Measurements from ENCODE around the gene CAMTA1. TPM values are rescaled to one million over a fixed set of nuclear protein-coding genes. Genes with fewer than 3 reads are reported as not detected.
A peak's percentile ranks its signal among the peaks of the same experiment; 100 is the strongest.

The CAMTA1 gene
- total and polyA plus RNA-seq, 9 of the 15 experiments (the other 6 are each of a cell fraction or from before 2014, with no cell fraction given), result 43.9 to 161 (median 65.9) TPM

DNA sequence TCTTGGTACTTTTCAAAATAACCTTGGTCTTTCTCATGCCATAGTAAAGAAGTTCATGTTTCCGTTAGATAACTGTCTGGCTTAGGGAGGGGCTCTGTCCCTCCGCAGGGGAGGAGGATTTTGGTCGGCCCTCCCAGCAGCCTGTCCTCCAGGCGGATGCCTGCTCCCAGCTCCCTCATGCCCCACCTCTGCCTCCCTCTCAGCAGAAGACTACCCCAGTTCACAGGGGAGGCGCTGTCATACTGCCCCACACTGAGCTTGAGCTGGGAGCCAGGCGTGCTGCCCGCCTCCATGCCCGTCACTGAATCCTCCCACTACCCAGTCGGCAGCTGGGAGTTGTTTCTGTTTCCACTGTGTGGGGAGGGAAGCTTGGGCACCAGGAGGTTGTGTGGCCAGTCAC lies 127.3 kb downstream of the CAMTA1 start (continued):
- TF ChIP-seq, protein P1, sequence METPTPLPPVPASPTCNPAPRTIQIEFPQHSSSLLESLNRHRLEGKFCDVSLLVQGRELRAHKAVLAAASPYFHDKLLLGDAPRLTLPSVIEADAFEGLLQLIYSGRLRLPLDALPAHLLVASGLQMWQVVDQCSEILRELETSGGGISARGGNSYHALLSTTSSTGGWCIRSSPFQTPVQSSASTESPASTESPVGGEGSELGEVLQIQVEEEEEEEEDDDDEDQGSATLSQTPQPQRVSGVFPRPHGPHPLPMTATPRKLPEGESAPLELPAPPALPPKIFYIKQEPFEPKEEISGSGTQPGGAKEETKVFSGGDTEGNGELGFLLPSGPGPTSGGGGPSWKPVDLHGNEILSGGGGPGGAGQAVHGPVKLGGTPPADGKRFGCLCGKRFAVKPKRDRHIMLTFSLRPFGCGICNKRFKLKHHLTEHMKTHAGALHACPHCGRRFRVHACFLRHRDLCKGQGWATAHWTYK (CRISPR knock-in tag; IDR thresholded peaks at IDR 0.05), result peak; percentile 56; the same call in 1 of the 2 replicates
- TF ChIP-seq ZFP36 (IDR thresholded peaks at IDR 0.05; ENCODE audit: low read depth, low read length, partially characterized antibody), result no peak
- no peak for TF ChIP-seq PHF21A (IDR thresholded peaks at IDR 0.05; ENCODE audit: borderline replicate concordance, low read depth)
- no peak for TF ChIP-seq KDM2B (CRISPR knock-in tag; IDR thresholded peaks at IDR 0.05)
- TF ChIP-seq ZNF699 (CRISPR knock-in tag; IDR thresholded peaks at IDR 0.05; ENCODE audit: insufficient replicate concordance), result no peak
- no peak for TF ChIP-seq RBM25 (IDR thresholded peaks at IDR 0.05; ENCODE audit: low read depth, low read length, severe bottlenecking)
- TF ChIP-seq, protein P2, sequence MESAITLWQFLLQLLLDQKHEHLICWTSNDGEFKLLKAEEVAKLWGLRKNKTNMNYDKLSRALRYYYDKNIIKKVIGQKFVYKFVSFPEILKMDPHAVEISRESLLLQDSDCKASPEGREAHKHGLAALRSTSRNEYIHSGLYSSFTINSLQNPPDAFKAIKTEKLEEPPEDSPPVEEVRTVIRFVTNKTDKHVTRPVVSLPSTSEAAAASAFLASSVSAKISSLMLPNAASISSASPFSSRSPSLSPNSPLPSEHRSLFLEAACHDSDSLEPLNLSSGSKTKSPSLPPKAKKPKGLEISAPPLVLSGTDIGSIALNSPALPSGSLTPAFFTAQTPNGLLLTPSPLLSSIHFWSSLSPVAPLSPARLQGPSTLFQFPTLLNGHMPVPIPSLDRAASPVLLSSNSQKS (CRISPR knock-in tag; IDR thresholded peaks at IDR 0.05), result no peak
- TF ChIP-seq NR4A1 (CRISPR knock-in tag; IDR thresholded peaks at IDR 0.05), result no peak
- TF ChIP-seq NR4A1 (tag; IDR thresholded peaks at IDR 0.05), result no peak
- TF ChIP-seq SMARCA5 (IDR thresholded peaks at IDR 0.05), result no peak
- TF ChIP-seq, protein P3, sequence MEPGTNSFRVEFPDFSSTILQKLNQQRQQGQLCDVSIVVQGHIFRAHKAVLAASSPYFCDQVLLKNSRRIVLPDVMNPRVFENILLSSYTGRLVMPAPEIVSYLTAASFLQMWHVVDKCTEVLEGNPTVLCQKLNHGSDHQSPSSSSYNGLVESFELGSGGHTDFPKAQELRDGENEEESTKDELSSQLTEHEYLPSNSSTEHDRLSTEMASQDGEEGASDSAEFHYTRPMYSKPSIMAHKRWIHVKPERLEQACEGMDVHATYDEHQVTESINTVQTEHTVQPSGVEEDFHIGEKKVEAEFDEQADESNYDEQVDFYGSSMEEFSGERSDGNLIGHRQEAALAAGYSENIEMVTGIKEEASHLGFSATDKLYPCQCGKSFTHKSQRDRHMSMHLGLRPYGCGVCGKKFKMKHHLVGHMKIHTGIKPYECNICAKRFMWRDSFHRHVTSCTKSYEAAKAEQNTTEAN (CRISPR knock-in tag; IDR thresholded peaks at IDR 0.05), result no peak
- no peak for TF ChIP-seq TBP (optimal IDR thresholded peaks at IDR 0.05; ENCODE audit: low read depth, low read length)
- TF ChIP-seq, protein P4, sequence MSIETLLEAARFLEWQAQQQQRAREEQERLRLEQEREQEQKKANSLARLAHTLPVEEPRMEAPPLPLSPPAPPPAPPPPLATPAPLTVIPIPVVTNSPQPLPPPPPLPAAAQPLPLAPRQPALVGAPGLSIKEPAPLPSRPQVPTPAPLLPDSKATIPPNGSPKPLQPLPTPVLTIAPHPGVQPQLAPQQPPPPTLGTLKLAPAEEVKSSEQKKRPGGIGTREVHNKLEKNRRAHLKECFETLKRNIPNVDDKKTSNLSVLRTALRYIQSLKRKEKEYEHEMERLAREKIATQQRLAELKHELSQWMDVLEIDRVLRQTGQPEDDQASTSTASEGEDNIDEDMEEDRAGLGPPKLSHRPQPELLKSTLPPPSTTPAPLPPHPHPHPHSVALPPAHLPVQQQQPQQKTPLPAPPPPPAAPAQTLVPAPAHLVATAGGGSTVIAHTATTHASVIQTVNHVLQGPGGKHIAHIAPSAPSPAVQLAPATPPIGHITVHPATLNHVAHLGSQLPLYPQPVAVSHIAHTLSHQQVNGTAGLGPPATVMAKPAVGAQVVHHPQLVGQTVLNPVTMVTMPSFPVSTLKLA (conservative IDR thresholded peaks at IDR 0.05), result no peak
- no peak for TF ChIP-seq ZNF224 (CRISPR knock-in tag; IDR thresholded peaks at IDR 0.05)
- no peak for TF ChIP-seq PPARD (CRISPR knock-in tag; IDR thresholded peaks at IDR 0.05)
- TF ChIP-seq PTTG1 (tag; IDR thresholded peaks at IDR 0.05; ENCODE audit: low read depth), result no peak
- TF ChIP-seq BRD9 (IDR thresholded peaks at IDR 0.05; ENCODE audit: low read depth, partially characterized antibody), result no peak
- TF ChIP-seq, protein P5, sequence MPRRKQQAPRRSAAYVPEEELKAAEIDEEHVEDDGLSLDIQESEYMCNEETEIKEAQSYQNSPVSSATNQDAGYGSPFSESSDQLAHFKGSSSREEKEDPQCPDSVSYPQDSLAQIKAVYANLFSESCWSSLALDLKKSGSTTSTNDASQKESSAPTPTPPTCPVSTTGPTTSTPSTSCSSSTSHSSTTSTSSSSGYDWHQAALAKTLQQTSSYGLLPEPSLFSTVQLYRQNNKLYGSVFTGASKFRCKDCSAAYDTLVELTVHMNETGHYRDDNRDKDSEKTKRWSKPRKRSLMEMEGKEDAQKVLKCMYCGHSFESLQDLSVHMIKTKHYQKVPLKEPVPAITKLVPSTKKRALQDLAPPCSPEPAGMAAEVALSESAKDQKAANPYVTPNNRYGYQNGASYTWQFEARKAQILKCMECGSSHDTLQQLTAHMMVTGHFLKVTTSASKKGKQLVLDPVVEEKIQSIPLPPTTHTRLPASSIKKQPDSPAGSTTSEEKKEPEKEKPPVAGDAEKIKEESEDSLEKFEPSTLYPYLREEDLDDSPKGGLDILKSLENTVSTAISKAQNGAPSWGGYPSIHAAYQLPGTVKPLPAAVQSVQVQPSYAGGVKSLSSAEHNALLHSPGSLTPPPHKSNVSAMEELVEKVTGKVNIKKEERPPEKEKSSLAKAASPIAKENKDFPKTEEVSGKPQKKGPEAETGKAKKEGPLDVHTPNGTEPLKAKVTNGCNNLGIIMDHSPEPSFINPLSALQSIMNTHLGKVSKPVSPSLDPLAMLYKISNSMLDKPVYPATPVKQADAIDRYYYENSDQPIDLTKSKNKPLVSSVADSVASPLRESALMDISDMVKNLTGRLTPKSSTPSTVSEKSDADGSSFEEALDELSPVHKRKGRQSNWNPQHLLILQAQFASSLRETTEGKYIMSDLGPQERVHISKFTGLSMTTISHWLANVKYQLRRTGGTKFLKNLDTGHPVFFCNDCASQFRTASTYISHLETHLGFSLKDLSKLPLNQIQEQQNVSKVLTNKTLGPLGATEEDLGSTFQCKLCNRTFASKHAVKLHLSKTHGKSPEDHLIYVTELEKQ (CRISPR knock-in tag; IDR thresholded peaks at IDR 0.05), result no peak
